Measurements from ENCODE around the gene OSBPL8.

Gene OSBPL8

GRCh38 chr12:76559400-76560085 lies at the start of gene OSBPL8:
TSS of gene OSBPL8 (minus strand) at chr12:76559771. CDS start at chr12:76487551, 72,220 bp downstream.
- TF ChIP-seq POLR2A (IDR thresholded peaks at IDR 0.05; ENCODE audit: low read depth, low read length) = peak; percentile 95
- peak; percentile 87 for DNase-seq (ENCODE audit: insufficient read length, low spot score)
- FAIRE-seq = peak; percentile 82

GRCh38 chr12:76608070-76608469 lies 48.5 kb upstream of the OSBPL8 start:
- FAIRE-seq (no peak), DNase-seq (ENCODE audit: insufficient read length, low spot score) (no peak)
- no peak for TF ChIP-seq POLR2A (IDR thresholded peaks at IDR 0.05; ENCODE audit: low read depth, low read length)

GRCh38 chr12:76595056-76595455 lies 35.5 kb upstream of the OSBPL8 start:
- DNase-seq (ENCODE audit: insufficient read length, low spot score) (no peak), FAIRE-seq (no peak)
- no peak for TF ChIP-seq POLR2A (IDR thresholded peaks at IDR 0.05; ENCODE audit: low read depth, low read length)

- TF ChIP-seq POLR2A (IDR thresholded peaks at IDR 0.05; ENCODE audit: low read depth, low read length) = no peak
- FAIRE-seq (no peak), DNase-seq (ENCODE audit: insufficient read length, low spot score) (no peak)
These were observed 31.9 kb upstream of the OSBPL8 start for GRCh38 chr12:76591476-76591875.

GRCh38 chr12:76590131-76590530 lies 30.6 kb upstream of the OSBPL8 start:
- DNase-seq (ENCODE audit: insufficient read length, low spot score) (no peak), FAIRE-seq (no peak)
- TF ChIP-seq POLR2A (IDR thresholded peaks at IDR 0.05; ENCODE audit: low read depth, low read length) = no peak

- FAIRE-seq = no peak
- TF ChIP-seq POLR2A (IDR thresholded peaks at IDR 0.05; ENCODE audit: low read depth, low read length) = no peak
- DNase-seq (ENCODE audit: insufficient read length, low spot score) = no peak
These were observed 29.5 kb upstream of the OSBPL8 start for GRCh38 chr12:76588881-76589565.

- no peak for FAIRE-seq
These were observed 28.0 kb upstream of the OSBPL8 start for GRCh38 chr12:76587428-76588178.

GRCh38 chr12:76586764-76587395 lies 27.3 kb upstream of the OSBPL8 start:
- DNase-seq (ENCODE audit: insufficient read length, low spot score) = no peak
- no peak for TF ChIP-seq POLR2A (IDR thresholded peaks at IDR 0.05; ENCODE audit: low read depth, low read length)
- FAIRE-seq = peak; percentile 90

More at GRCh38 chr12:76587428-76588178, 28.0 kb upstream of the OSBPL8 start:
- no peak for DNase-seq (ENCODE audit: insufficient read length, low spot score)
- no peak for TF ChIP-seq POLR2A (IDR thresholded peaks at IDR 0.05; ENCODE audit: low read depth, low read length)

GRCh38 chr12:76583301-76583700 lies 23.7 kb upstream of the OSBPL8 start:
- no peak for DNase-seq (ENCODE audit: insufficient read length, low spot score)
- FAIRE-seq = no peak
- TF ChIP-seq POLR2A (IDR thresholded peaks at IDR 0.05; ENCODE audit: low read depth, low read length) = no peak

- no peak for TF ChIP-seq POLR2A (IDR thresholded peaks at IDR 0.05; ENCODE audit: low read depth, low read length)
- no peak for FAIRE-seq
- DNase-seq (ENCODE audit: insufficient read length, low spot score) = no peak
These were observed 14.3 kb upstream of the OSBPL8 start for GRCh38 chr12:76573840-76574373.

- FAIRE-seq (no peak), DNase-seq (ENCODE audit: insufficient read length, low spot score) (no peak)
- no peak for TF ChIP-seq POLR2A (IDR thresholded peaks at IDR 0.05; ENCODE audit: low read depth, low read length)
These were observed 11.7 kb upstream of the OSBPL8 start for GRCh38 chr12:76571256-76571655.

- TF ChIP-seq POLR2A (IDR thresholded peaks at IDR 0.05; ENCODE audit: low read depth, low read length) = no peak
- DNase-seq (ENCODE audit: insufficient read length, low spot score) = no peak
- peak; percentile 27 for FAIRE-seq
These were observed 10.4 kb upstream of the OSBPL8 start for GRCh38 chr12:76569685-76570604.

Data from H54 (cell line).